A549 (cell line): Measurements from ENCODE around the gene RPA3. TPM values are rescaled to one million over a fixed set of nuclear protein-coding genes. Genes with fewer than 3 reads are reported as not detected.

Source experiments
- ATAC-seq, 2 experiments: fragments of 200-7000 bp in 1 of 2; fragments of >200 bp in 1 of 2; cut with Nextera tagmentation in 1 of 2; cut with Tn5 transposase in 1 of 2; 3 replicates each; pipeline versions ENCODE4 v1.8.0 to v1.9.1; 2018 to 2020; ENCODE audit warnings: mild to moderate bottlenecking in 1 of 2, moderate library complexity in 1 of 2
- CTCF ChIA-PET: fragments of 300-600 bp; sonication (Branson Sonifier 250); formaldehyde crosslinking; extraction: SDS; loops from one replicate; lab custom pipeline; 2021; ENCODE audit warnings: antibody characterized with exemption, inconsistent platforms; lab: Yijun Ruan, JAX
- POLR2A ChIA-PET: fragments of 350-600 bp; formaldehyde crosslinking; extraction: SDS; loops from one replicate; lab custom pipeline; 2021; ENCODE audit warnings: antibody characterized with exemption, inconsistent platforms; lab: Yijun Ruan, JAX
- DNase-seq, 2 experiments: peaks; one replicate each; pipeline versions ENCODE4 v3.0.0 to v3.0.0-alpha.2; 2011 to 2016; ENCODE audit warnings: low read depth in 1 of 2, low spot score in 1 of 2
- FAIRE-seq: peaks from 2 replicates; lab custom pipeline; 2011; peaks lifted over from hg19 to GRCh38; lab: Jason Lieb, UNC
- H3K27ac ChIP-seq, 2 experiments: fragments of >200 bp; sonication (Bioruptor Twin); formaldehyde crosslinking; 3 replicates each; pipeline ENCODE4 v1.5.1; 2016 to 2017
- H3K4me1 ChIP-seq: fragments of >200 bp; sonication (Bioruptor Twin); formaldehyde crosslinking; 3 replicates; pipeline ENCODE4 v1.6.1; 2016
- H3K4me2 ChIP-seq: fragments of >200 bp; sonication (Bioruptor Twin); formaldehyde crosslinking; 3 replicates; pipeline ENCODE4 v1.6.1; 2016
- H3K4me3 ChIP-seq: fragments of >200 bp; sonication (Bioruptor Twin); formaldehyde crosslinking; 3 replicates; pipeline ENCODE4 v1.5.1; 2016
- H3K9me3 ChIP-seq: fragments of >200 bp; sonication (Bioruptor Twin); formaldehyde crosslinking; 3 replicates; pipeline ENCODE4 v1.6.1; 2016
- CHD4 ChIP-seq: fragments of 200-600 bp; sonication (generic); IDR thresholded peaks from 2 replicates; pipeline ENCODE4 v1.6.1; 2016; ENCODE audit warnings: antibody characterized with exemption, mild to moderate bottlenecking, borderline replicate concordance
- CTCF ChIP-seq: fragments of >200 bp; sonication (Bioruptor Twin); formaldehyde crosslinking; IDR thresholded peaks from 3 replicates; pipeline ENCODE4 v1.5.1; 2016
- ELK1 ChIP-seq: fragments of 150-350 bp; IDR thresholded peaks from 2 replicates; pipeline ENCODE4 v1.6.1; 2014; ENCODE audit warnings: low read depth, mild to moderate bottlenecking, low read length
- HES2 ChIP-seq: fragments of >200 bp; sonication (Bioruptor Twin); formaldehyde crosslinking; IDR thresholded peaks from 2 replicates; pipeline ENCODE4 v1.6.1; 2016
- HEYL ChIP-seq: fragments of 250-450 bp; sonication (Bioruptor Pico); IDR thresholded peaks from 2 replicates; pipeline ENCODE4 v1.8.0; 2021; ENCODE audit warnings: mild to moderate bottlenecking, moderate library complexity
- HOXA7 ChIP-seq: fragments of 250-450 bp; sonication (Bioruptor Pico); IDR thresholded peaks from 2 replicates; pipeline ENCODE4 v1.5.0; 2020; ENCODE audit warnings: mild to moderate bottlenecking, moderate library complexity
- HOXB5 ChIP-seq: fragments of 250-450 bp; sonication (Bioruptor Pico); IDR thresholded peaks from 2 replicates; pipeline ENCODE4 v1.5.0; 2020; ENCODE audit warnings: mild to moderate bottlenecking, moderate library complexity
- MAFK ChIP-seq: fragments of 450-650 bp; IDR thresholded peaks from 2 replicates; pipeline ENCODE4 v1.6.1; 2014; ENCODE audit not compliant: partially characterized antibody
- NFE2L2 ChIP-seq: fragments of 150-350 bp; conservative IDR thresholded peaks from 2 replicates; pipeline ENCODE4 v1.6.1; 2014; ENCODE audit warnings: low read length
- PBX3 ChIP-seq: IDR thresholded peaks from 2 replicates; pipeline ENCODE4 v1.6.1; 2012
- POLR2A ChIP-seq: IDR thresholded peaks from 2 replicates; pipeline ENCODE4 v1.6.1; 2012; ENCODE audit warnings: mild to moderate bottlenecking, low read length
- RAD21 ChIP-seq, 2 experiments: fragments of >200 bp in 1 of 2; sonication (Bioruptor Twin) in 1 of 2; formaldehyde crosslinking in 1 of 2; IDR thresholded peaks in 1 of 2; conservative IDR thresholded peaks in 1 of 2; 2 replicates in 1 of 2; 3 replicates in 1 of 2; pipeline ENCODE4 v1.6.1; 2012 to 2018; ENCODE audit warnings: inconsistent platforms in 1 of 2
- RARB ChIP-seq: fragments of 250-450 bp; sonication (Bioruptor Pico); IDR thresholded peaks from 2 replicates; pipeline ENCODE4 v1.8.0; 2021; ENCODE audit warnings: mild to moderate bottlenecking, moderate library complexity
- REST ChIP-seq: fragments of 200-600 bp; sonication (generic); IDR thresholded peaks from 2 replicates; pipeline ENCODE4 v1.6.1; 2016; ENCODE audit warnings: antibody characterized with exemption, mild to moderate bottlenecking, moderate library complexity
- SMC3 ChIP-seq: fragments of >200 bp; sonication (Bioruptor Twin); formaldehyde crosslinking; IDR thresholded peaks from 3 replicates; pipeline ENCODE4 v1.6.1; 2018; ENCODE audit warnings: inconsistent platforms
- WGBS: methylation state at CpG from one replicate; pipeline ENCODE4 v1.1.6; 2017; ENCODE audit errors: missing lambda C conversion rate; 5-methylcytosine and 5-hydroxymethylcytosine counted together
- polyA plus RNA-seq, 4 experiments: library from polyadenylated mRNA; depleted of rRNA in 3 of 4; stranded (reverse); fragments of >200 nt; fragmentation: RNase III in 1 of 4; extraction: RNeasy Plus Mini Kit Qiagen cat#74134 plus additional on column Dnase treatment in 1 of 4; gene quantifications; 2 replicates in 3 of 4; 3 replicates in 1 of 4; pipeline ENCODE4 v1.2.3, GENCODE V29; 2011 to 2017

The RPA3 gene
- polyA plus RNA-seq, 2 of the 4 experiments (the other 2 are of a cell fraction) = 95.1 to 129 TPM

- Histone ChIP-seq H3K27ac (peak overlapping the region; percentile 80 to 87), H3K4me3 (peak overlapping the region; percentile 89), H3K4me1 (peaks cover 17% of the 10 kb centered on the region; the same call in 2 of the 3 replicates), H3K4me2 (peak overlapping the region; percentile 86), H3K9me3 (no peaks in the 10 kb centered on the region)
- CTCF ChIA-PET = interaction anchor here (1.9 to 2.7 kb wide), 2 partner anchors 42 to 125 kb away, joined by 6 to 11 read pairs; no protein-coding TSS in a partner anchor
- WGBS = 3% methylated on average over 19 of the region's 19 CpGs
- DNase-seq (peak; percentile 2 to 29), FAIRE-seq (no peak), ATAC-seq (peak in 1 of 2 experiments; percentile 1; a peak in 4 of 6 replicates)
- TF ChIP-seq MAFK (peak; percentile 48), HES2 (no peak)
- POLR2A ChIA-PET = interaction anchor here (0.6 to 1.9 kb wide), 11 partner anchors 12 to 540 kb away, joined by 3 to 6 read pairs (median 3); partner anchors contain the start of genes C1GALT1 and GLCCI1
Observed at GRCh38 chr7:7639847-7640220, 78.6 kb downstream of the RPA3 start.

- H3K27ac ChIP-seq = peak overlapping the region; percentile 80 to 87
- CTCF ChIA-PET = interaction anchor here (2.7 kb wide), 1 partner anchor 42 kb away, joined by 11 read pairs; no protein-coding TSS in a partner anchor
- H3K4me1 ChIP-seq = peaks cover 17% of the 10 kb centered on the region; the same call in 2 of the 3 replicates
- peak overlapping the region; percentile 89 for H3K4me3 ChIP-seq
- POLR2A ChIA-PET = interaction anchor here (1.4 to 1.9 kb wide), 2 partner anchors 75 to 329 kb away, joined by 3 to 6 read pairs; partner anchors contain the start of gene GLCCI1
- TF ChIP-seq RARB = no peak
- TF ChIP-seq, all 56 proteins: peak for 0
- ATAC-seq = no peak
- Histone ChIP-seq H3K9me3 (no peaks in the 10 kb centered on the region), H3K4me2 (peak overlapping the region; percentile 86)
- WGBS = 19% methylated on average over 5 of the region's 5 CpGs
- no peak for FAIRE-seq
- peak in 1 of 2 experiments; percentile 2 for DNase-seq
Observed at GRCh38 chr7:7639421-7639820, 79.0 kb downstream of the RPA3 start.

- Histone ChIP-seq H3K27ac (no peak overlapping the region), H3K4me2 (no peak overlapping the region), H3K9me3 (peaks cover 11% of the 10 kb centered on the region), H3K4me1 (no peaks in the 10 kb centered on the region), H3K4me3 (no peak overlapping the region)
- ChIA-PET CTCF (interaction anchor here (1.4 kb wide), 1 partner anchor 15 kb away, joined by 4 read pairs; no protein-coding TSS in a partner anchor), POLR2A (no interaction called here)
- ATAC-seq (no peak), DNase-seq (no peak), FAIRE-seq (no peak)
- TF ChIP-seq SMC3 = no peak
- TF ChIP-seq HEYL (CRISPR knock-in tag) = no peak
- TF ChIP-seq CHD4 = no peak
- no peak for TF ChIP-seq REST
- no peak for TF ChIP-seq POLR2A
- no peak for TF ChIP-seq MAFK
- TF ChIP-seq CTCF = no peak
- TF ChIP-seq PBX3 = no peak
- no peak for TF ChIP-seq HOXA7 (CRISPR knock-in tag)
- TF ChIP-seq NFE2L2 = no peak
- no peak for TF ChIP-seq RAD21 (conservative IDR thresholded peaks at IDR 0.05 in 1 of 2, IDR thresholded peaks at IDR 0.05 in 1 of 2)
- TF ChIP-seq ELK1 = no peak
- TF ChIP-seq HOXB5 (CRISPR knock-in tag) = no peak
- WGBS = 87% methylated on average over 1 of the region's 1 CpG
Observed at GRCh38 chr7:7630626-7631329, 87.6 kb downstream of the RPA3 start.
